Body of pancreas (tissue), 4 donors: ENCODE data around the gene GPRIN2. TPM values are rescaled to one million over a fixed set of nuclear protein-coding genes. Genes with fewer than 3 reads are reported as not detected.
A peak's percentile ranks its signal among the peaks of the same experiment; 100 is the strongest.

ENCODE experiments used
- ATAC-seq: fragments of 150-250 bp; one replicate; pipeline ENCODE4 v1.9.1; 2016
- DNase-seq, 4 donors: peaks; one replicate each; pipeline ENCODE4 v3.0.0-alpha.2; 2019
- H3K27ac ChIP-seq, 4 donors: fragments of 200-600 bp; sonication (generic); 1 replicate in 3 of 4; 2 replicates in 1 of 4; pipeline versions ENCODE4 v1.5.1 to v1.6.1; 2016 to 2019; ENCODE audit warnings: mild to moderate bottlenecking in 1 of 4, mixed read lengths in 1 of 4, moderate library complexity in 1 of 4
- H3K27me3 ChIP-seq, 2 donors: fragments of 200-600 bp; sonication (generic); one replicate each; pipeline ENCODE4 v1.6.0; 2016; ENCODE audit warnings: mild to moderate bottlenecking in 1 of 2
- H3K36me3 ChIP-seq, 2 donors: fragments of 200-600 bp; sonication (generic); replicated peaks in 1 of 2; 2 replicates each; pipeline ENCODE4 v1.5.1; 2016; ENCODE audit warnings: low read depth in 2 of 2; ENCODE audit not compliant: insufficient read depth in 1 of 2
- H3K4me1 ChIP-seq: fragments of 200-600 bp; sonication (generic); one replicate; pipeline ENCODE4 v1.6.0; 2016
- H3K4me3 ChIP-seq, 2 donors: fragments of 200-600 bp; sonication (generic); 1 replicate in 1 of 2; 2 replicates in 1 of 2; pipeline ENCODE4 v1.5.1; 2016 to 2019
- H3K9me3 ChIP-seq, 3 donors: fragments of 200-600 bp; sonication (generic); 1 replicate in 2 of 3; 2 replicates in 1 of 3; pipeline ENCODE4 v1.5.1; 2016
- CTCF ChIP-seq, 7 experiments: fragments of 450-650 bp in 4 of 7; fragments of 200-600 bp in 3 of 7; sonication (generic) in 3 of 7; IDR thresholded peaks; one replicate each; pipeline ENCODE4 v1.5.1; 2016 to 2019; ENCODE audit warnings: antibody characterized with exemption in 7 of 7
- POLR2A ChIP-seq, 3 donors: fragments of 450-650 bp; IDR thresholded peaks; one replicate each; pipeline ENCODE4 v1.6.1; 2016; ENCODE audit warnings: antibody characterized with exemption in 3 of 3, mild to moderate bottlenecking in 2 of 3
- WGBS, 2 donors: methylation state at CpG; one replicate each; pipeline ENCODE4 v1.1.5; 2017; 5-methylcytosine and 5-hydroxymethylcytosine counted together
- intact Hi-C: fragments of 100-400 bp; cut with DNase I; formaldehyde crosslinking; loops from one replicate; pipeline ENCODE4 v1.15.1; 2023
- total RNA-seq, 2 donors: library from RNA; depleted of rRNA; stranded (reverse); fragments of >200 nt; gene quantifications; one replicate each; pipeline ENCODE4 v1.1.0, GENCODE V29; 2016

GPRIN2 gene
- total RNA-seq, 2 donors from 2014 or later = 15.8 to 16.3 TPM

GRCh38 chr10:46558392-46559185 lies 2.1 kb upstream of the GPRIN2 start:
- H3K9me3 ChIP-seq = no peaks in the 10 kb centered on the region
- no peak overlapping the region for H3K4me3 ChIP-seq
- H3K27ac ChIP-seq = no peak overlapping the region
- TF ChIP-seq CTCF (IDR thresholded peaks at IDR 0.05) (no peak), POLR2A (IDR thresholded peaks at IDR 0.05) (no peak)
- no peak for ATAC-seq
- WGBS, 2 donors = 59 to 61% methylated on average over 9 of the region's 9 CpGs
- DNase-seq = peak; percentile 2 to 20 (median 8)
- H3K4me1 ChIP-seq = peaks cover 13% of the 10 kb centered on the region
- no peaks in the 10 kb centered on the region for H3K36me3 ChIP-seq
- intact Hi-C loops = no loop called here
- H3K27me3 ChIP-seq = no peaks in the 10 kb centered on the region

GRCh38 chr10:46558122-46558391 lies 1.6 kb upstream of the GPRIN2 start:
- DNase-seq = peak in 1 of 4 donors; percentile 9
- TF ChIP-seq CTCF (IDR thresholded peaks at IDR 0.05) (no peak), POLR2A (IDR thresholded peaks at IDR 0.05) (no peak)
- Histone ChIP-seq H3K9me3 (no peaks in the 10 kb centered on the region), H3K4me3 (no peak overlapping the region), H3K27me3 (no peaks in the 10 kb centered on the region), H3K36me3 (no peaks in the 10 kb centered on the region), H3K4me1 (peaks cover 13% of the 10 kb centered on the region), H3K27ac (no peak overlapping the region)
- WGBS, 2 donors = 30 to 39% methylated on average over 1 of the region's 1 CpG
- intact Hi-C loops = no loop called here
- no peak for ATAC-seq

- TF ChIP-seq CTCF (IDR thresholded peaks at IDR 0.05) (no peak), POLR2A (IDR thresholded peaks at IDR 0.05) (no peak)
- WGBS, 2 donors = 89% methylated on average over 33 of the region's 33 CpGs
- Histone ChIP-seq H3K36me3 (no peaks in the 10 kb centered on the region), H3K9me3 (no peaks in the 10 kb centered on the region), H3K27me3 (no peaks in the 10 kb centered on the region), H3K27ac (no peak overlapping the region), H3K4me1 (peaks cover 13% of the 10 kb centered on the region), H3K4me3 (no peak overlapping the region)
- intact Hi-C loops = no loop called here
- ATAC-seq (no peak), DNase-seq (peak; percentile 2 to 34 (median 20))
These were observed 1.1 kb upstream of the GPRIN2 start for GRCh38 chr10:46557319-46558121.

GRCh38 chr10:46555713-46556514 lies 544 bp downstream of the GPRIN2 start:
- WGBS, 2 donors = 21 to 23% methylated on average over 45 to 47 of the region's 47 CpGs
- Histone ChIP-seq H3K27me3 (no peaks in the 10 kb centered on the region), H3K36me3 (no peaks in the 10 kb centered on the region), H3K9me3 (no peaks in the 10 kb centered on the region), H3K4me3 (peak overlapping the region; percentile 21 to 32), H3K4me1 (peaks cover 13% of the 10 kb centered on the region), H3K27ac (peak overlapping the region in 3 of 4 donors; percentile 2 to 46 (median 9))
- intact Hi-C loops = no loop called here
- peak; percentile 40 for ATAC-seq
- DNase-seq = peak; percentile 36 to 56 (median 47)
- TF ChIP-seq CTCF (IDR thresholded peaks at IDR 0.05) (peak in 1 of 7 experiments; percentile 11), POLR2A (IDR thresholded peaks at IDR 0.05) (no peak)
